ENCODE data around the gene WFIKKN1.

WFIKKN1 gene

DNA sequence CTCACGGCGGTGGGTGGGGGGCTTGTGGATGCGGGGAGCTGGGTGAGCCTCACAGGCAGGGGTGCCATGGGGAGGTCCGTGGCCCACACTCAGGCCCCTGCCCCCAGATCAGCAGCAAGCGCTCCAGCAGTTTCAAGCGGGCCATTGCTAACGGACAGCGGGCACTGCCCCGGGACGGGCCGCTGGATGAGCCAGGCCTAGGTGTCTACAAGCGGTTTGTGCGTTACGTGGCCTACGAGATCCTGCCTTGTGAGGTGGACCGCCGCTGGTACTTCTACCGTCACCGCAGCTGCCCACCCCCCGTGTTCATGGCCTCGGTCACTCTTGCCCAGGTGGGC, 45.7 kb downstream of the WFIKKN1 start:
- H3K9ac ChIP-seq (ENCODE audit: low read length) = no peak overlapping the region
- H3K36me3 ChIP-seq (ENCODE audit: control insufficient read depth, low read depth, low read length) = peaks cover 26% of the 10 kb centered on the region
- peaks cover 9% of the 10 kb centered on the region for H3K4me1 ChIP-seq (ENCODE audit: control insufficient read depth, low read depth, low read length)
- H3K27ac ChIP-seq (ENCODE audit: low read length) = no peak overlapping the region
- H3K27me3 ChIP-seq (ENCODE audit: control insufficient read depth, insufficient read depth, low read length) = no peaks in the 10 kb centered on the region
- H3K4me3 ChIP-seq (ENCODE audit: low read length) = no peak overlapping the region
- H3K9me3 ChIP-seq (ENCODE audit: control insufficient read depth, low read depth, low read length) = no peaks in the 10 kb centered on the region

DNA sequence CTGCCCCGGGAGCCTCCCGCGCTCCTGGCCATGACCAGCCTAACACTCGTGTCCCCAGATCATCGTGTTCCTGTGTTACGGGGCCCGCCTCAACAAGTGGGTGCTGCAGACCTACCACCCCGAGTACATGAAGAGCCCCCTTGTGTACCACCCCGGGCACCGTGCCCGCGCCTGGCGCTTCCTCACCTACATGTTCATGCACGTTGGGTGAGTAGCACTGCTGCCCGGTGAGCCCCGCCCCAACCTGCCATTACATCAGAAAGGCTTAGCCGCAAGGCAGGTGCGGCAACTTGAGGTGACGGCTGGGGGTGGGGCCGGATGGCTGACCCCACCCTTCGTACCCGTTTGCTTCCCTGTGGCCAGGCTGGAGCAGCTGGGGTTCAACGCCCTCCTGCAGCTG, 46.1 kb downstream of the WFIKKN1 start:
- H3K36me3 ChIP-seq (ENCODE audit: control insufficient read depth, low read depth, low read length) = peaks cover 27% of the 10 kb centered on the region
- no peaks in the 10 kb centered on the region for H3K9me3 ChIP-seq (ENCODE audit: control insufficient read depth, low read depth, low read length)
- no peak overlapping the region for H3K9ac ChIP-seq (ENCODE audit: low read length)
- no peaks in the 10 kb centered on the region for H3K27me3 ChIP-seq (ENCODE audit: control insufficient read depth, insufficient read depth, low read length)
- peaks cover 9% of the 10 kb centered on the region for H3K4me1 ChIP-seq (ENCODE audit: control insufficient read depth, low read depth, low read length)
- no peak overlapping the region for H3K4me3 ChIP-seq (ENCODE audit: low read length)
- no peak overlapping the region for H3K27ac ChIP-seq (ENCODE audit: low read length)

DNA sequence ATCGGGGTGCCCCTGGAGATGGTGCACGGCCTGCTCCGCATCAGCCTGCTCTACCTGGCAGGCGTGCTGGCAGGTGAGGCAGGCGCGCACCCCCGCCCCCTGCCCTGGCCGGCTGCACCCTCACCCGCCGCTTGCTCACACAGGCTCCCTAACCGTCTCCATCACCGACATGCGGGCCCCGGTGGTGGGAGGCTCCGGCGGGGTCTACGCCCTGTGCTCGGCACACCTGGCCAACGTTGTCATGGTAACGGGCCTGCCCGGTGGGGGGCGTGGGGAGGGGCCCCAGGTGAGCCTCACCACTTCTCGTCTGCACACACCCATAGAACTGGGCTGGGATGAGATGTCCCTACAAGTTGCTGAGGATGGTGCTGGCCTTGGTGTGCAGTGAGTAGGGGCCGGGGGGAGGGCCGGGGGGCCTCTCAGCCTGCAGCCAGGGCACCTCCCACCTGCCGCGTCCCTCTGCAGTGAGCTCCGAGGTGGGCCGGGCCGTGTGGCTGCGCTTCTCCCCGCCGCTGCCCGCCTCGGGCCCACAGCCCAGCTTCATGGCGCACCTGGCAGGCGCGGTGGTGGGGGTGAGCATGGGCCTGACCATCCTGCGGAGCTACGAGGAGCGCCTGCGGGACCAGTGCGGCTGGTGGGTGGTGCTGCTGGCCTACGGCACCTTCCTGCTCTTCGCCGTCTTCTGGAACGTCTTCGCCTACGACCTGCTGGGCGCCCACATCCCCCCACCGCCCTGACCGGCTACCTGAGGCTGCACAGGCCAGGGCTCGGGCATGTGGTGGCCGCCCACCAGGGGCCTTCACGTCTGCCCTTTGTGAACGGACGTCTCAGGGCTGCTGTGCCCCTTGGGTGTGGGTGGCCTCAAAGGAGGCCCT, 46.8 kb downstream of the WFIKKN1 start:
- peaks cover 9% of the 10 kb centered on the region for H3K4me1 ChIP-seq (ENCODE audit: control insufficient read depth, low read depth, low read length)
- H3K36me3 ChIP-seq (ENCODE audit: control insufficient read depth, low read depth, low read length) = peaks cover 27% of the 10 kb centered on the region
- H3K9me3 ChIP-seq (ENCODE audit: control insufficient read depth, low read depth, low read length) = no peaks in the 10 kb centered on the region
- H3K27ac ChIP-seq (ENCODE audit: low read length) = no peak overlapping the region
- no peaks in the 10 kb centered on the region for H3K27me3 ChIP-seq (ENCODE audit: control insufficient read depth, insufficient read depth, low read length)
- H3K4me3 ChIP-seq (ENCODE audit: low read length) = no peak overlapping the region
- no peak overlapping the region for H3K9ac ChIP-seq (ENCODE audit: low read length)

DNA sequence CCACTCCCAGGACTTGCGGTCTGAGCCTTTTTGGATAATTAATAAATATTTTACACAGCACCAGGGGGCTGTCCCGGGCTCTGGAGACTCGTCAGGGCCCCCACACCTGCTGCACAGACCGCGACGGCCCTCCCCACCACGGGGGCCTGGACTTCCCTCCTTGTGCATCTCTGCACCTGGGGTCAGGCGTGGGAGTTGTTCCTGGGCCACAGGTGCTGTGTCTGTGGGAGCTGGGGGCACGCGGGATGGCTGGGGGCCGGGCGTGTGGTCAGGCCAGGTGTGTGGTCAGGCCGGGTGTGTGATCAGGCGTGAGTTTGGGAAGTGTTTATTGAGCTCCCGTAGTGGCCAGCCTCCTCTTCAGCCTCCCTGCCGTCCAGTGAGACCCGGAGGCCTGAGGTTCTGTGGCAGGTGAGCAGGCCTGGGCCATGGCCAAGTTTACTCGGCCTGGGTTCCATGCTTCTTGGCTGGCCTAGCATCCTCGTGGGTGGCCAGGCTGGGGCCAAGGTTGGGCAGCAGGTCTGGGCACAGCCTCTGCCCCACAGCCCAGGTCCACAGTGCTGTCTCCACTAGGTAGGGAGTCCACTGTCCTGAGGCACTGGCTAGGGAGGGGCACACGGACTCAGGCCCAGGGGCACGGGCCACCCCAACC, 47.5 kb downstream of the WFIKKN1 start:
- no peak overlapping the region for H3K27ac ChIP-seq (ENCODE audit: low read length)
- H3K36me3 ChIP-seq (ENCODE audit: control insufficient read depth, low read depth, low read length) = peaks cover 21% of the 10 kb centered on the region
- H3K4me3 ChIP-seq (ENCODE audit: low read length) = no peak overlapping the region
- peaks cover 9% of the 10 kb centered on the region for H3K4me1 ChIP-seq (ENCODE audit: control insufficient read depth, low read depth, low read length)
- H3K9ac ChIP-seq (ENCODE audit: low read length) = no peak overlapping the region
- no peaks in the 10 kb centered on the region for H3K27me3 ChIP-seq (ENCODE audit: control insufficient read depth, insufficient read depth, low read length)
- no peaks in the 10 kb centered on the region for H3K9me3 ChIP-seq (ENCODE audit: control insufficient read depth, low read depth, low read length)

DNA sequence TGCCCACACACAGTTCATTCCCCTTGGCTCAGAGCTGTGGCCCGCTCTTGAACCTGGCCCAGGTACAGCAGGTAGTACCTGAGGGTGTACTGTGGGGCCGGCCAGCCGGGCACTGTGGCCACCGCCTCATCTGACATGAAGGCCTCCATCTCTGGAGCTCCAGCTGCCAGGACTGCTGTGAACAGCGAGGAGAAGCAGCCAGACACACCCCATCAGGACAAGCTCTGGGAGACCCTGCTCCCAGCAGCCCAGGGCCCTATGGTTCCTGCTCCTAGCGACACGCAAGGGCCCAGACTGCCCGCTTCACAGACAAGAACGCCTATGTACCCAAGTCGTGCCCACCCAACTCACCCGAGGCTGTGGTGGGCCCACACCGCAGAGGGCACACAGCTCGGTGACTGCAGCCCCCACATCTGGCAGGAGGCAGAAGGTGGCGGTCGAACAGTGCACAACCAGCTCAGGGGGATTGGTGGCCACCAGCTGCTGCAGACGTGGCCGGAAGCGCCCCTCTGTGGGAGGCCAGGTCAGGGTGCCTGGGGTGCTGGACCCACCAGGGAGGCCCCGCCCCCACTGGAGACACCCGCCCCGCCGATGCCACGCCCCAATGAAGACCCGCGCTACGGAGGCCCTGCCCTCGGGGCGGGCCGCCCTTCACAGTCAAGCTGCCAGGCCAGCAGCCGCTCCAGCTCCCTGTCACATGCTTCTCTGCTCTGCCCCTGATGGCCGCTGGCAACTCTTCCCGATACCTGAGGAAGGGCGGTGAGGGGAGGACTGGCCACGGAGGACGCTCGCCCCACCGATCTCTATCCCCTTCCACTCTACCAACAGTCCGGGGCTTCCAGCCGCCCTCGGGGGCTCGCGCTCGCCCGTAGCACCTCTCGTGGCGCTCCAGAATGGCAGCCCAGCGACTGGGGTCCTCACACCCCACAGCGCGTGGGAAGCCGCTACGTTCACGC, 48.4 kb downstream of the WFIKKN1 start:
- H3K27ac ChIP-seq (ENCODE audit: low read length) = no peak overlapping the region
- H3K36me3 ChIP-seq (ENCODE audit: control insufficient read depth, low read depth, low read length) = peaks cover 15% of the 10 kb centered on the region
- no peaks in the 10 kb centered on the region for H3K9me3 ChIP-seq (ENCODE audit: control insufficient read depth, low read depth, low read length)
- H3K9ac ChIP-seq (ENCODE audit: low read length) = no peak overlapping the region
- H3K4me3 ChIP-seq (ENCODE audit: low read length) = peak overlapping the region; percentile 48
- peaks cover 9% of the 10 kb centered on the region for H3K4me1 ChIP-seq (ENCODE audit: control insufficient read depth, low read depth, low read length)
- no peaks in the 10 kb centered on the region for H3K27me3 ChIP-seq (ENCODE audit: control insufficient read depth, insufficient read depth, low read length)

DNA sequence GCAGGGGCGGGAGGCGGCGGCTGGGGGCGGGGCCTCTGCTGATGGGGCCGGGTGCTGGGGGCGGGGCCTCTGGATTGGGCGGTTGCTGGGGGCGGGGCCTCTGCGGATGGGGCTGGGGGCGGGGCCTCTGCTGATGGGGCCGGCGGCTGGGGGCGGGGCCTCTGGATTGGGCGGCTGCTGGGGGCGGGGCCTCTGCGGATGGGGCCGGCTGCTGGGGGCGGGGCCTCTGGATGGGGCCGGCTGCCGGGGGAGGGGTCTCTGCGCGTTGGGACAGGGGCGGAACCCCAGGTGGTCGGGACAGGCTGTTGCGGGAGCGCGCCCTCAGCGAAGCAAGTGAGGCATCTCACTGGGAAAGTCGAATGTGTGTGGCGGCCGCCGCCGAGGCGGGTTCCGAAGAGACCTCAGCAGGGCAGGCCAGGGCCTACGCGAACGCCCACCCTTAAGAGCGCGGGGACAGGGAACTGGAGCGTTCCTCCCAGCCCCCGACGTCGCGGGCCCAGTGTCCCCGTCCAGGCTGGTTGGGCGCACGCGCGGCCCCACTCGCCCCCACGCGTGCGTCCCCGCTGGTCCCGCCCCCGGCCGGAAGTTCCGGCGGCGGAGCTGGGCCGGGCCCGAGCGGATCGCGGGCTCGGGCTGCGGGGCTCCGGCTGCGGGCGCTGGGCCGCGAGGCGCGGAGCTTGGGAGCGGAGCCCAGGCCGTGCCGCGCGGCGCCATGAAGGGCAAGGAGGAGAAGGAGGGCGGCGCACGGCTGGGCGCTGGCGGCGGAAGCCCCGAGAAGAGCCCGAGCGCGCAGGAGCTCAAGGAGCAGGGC, 49.2 kb downstream of the WFIKKN1 start, which contains the start of gene STUB1:
Gene STUB1 (plus strand): TSS at position 597 of the 811 bp plus-strand sequence. CDS start 116 bp downstream, at position 713.
- Histone ChIP-seq H3K9ac (ENCODE audit: low read length) (peak within 1 kb of the TSS; percentile 54), H3K4me1 (ENCODE audit: control insufficient read depth, low read depth, low read length) (peaks cover 6% of the 10 kb centered on the region), H3K9me3 (ENCODE audit: control insufficient read depth, low read depth, low read length) (no peaks in the 10 kb centered on the region), H3K27ac (ENCODE audit: low read length) (no peak within 1 kb of the TSS), H3K36me3 (ENCODE audit: control insufficient read depth, low read depth, low read length) (peaks cover 15% of the 10 kb centered on the region), H3K4me3 (ENCODE audit: low read length) (peak within 1 kb of the TSS; percentile 86), H3K27me3 (ENCODE audit: control insufficient read depth, insufficient read depth, low read length) (no peaks in the 10 kb centered on the region)

DNA sequence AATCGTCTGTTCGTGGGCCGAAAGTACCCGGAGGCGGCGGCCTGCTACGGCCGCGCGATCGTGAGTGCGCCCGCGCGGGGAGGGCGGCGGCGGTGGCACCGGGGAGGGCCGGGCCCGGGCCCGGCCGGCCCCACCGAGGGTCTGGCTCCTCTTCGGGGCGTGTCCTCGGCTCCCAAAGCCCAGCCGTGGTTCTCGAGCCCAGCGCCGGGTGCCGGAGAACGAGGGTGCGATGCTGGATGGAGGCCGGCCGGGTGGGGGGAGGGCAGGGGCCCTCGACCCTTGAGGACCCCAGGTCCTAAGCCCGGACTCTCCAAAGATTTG, 49.8 kb downstream of the WFIKKN1 start:
- Histone ChIP-seq H3K27me3 (ENCODE audit: control insufficient read depth, insufficient read depth, low read length) (no peaks in the 10 kb centered on the region), H3K27ac (ENCODE audit: low read length) (no peak overlapping the region), H3K4me3 (ENCODE audit: low read length) (peak overlapping the region; percentile 86), H3K9me3 (ENCODE audit: control insufficient read depth, low read depth, low read length) (no peaks in the 10 kb centered on the region), H3K4me1 (ENCODE audit: control insufficient read depth, low read depth, low read length) (peaks cover 6% of the 10 kb centered on the region), H3K9ac (ENCODE audit: low read length) (peak overlapping the region; percentile 54), H3K36me3 (ENCODE audit: control insufficient read depth, low read depth, low read length) (peaks cover 15% of the 10 kb centered on the region)

DNA sequence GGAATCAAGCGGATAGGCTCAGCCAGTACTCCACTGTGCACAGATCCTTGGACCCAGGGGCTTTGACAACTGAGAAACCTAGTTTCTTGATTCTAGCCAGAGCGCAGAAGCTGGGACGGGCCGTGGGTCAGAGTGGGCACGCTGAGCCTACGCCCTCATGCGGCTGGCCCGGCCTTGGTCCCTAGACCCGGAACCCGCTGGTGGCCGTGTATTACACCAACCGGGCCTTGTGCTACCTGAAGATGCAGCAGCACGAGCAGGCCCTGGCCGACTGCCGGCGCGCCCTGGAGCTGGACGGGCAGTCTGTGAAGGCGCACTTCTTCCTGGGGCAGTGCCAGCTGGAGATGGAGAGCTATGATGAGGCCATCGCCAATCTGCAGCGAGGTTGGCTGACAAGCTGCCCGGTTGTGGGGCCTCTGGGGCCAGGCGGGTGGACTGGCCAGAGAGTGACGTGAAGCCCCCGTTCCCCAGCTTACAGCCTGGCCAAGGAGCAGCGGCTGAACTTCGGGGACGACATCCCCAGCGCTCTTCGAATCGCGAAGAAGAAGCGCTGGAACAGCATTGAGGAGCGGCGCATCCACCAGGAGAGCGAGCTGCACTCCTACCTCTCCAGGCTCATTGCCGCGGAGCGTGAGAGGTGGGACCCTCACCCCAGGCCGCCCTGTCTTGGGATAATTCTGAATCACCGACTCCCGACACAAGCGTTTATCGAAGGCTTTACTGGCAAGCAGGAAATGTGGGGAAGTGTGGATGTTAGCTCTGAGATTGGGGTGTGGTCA, 50.4 kb downstream of the WFIKKN1 start:
- peak overlapping the region; percentile 86 for H3K4me3 ChIP-seq (ENCODE audit: low read length)
- H3K9ac ChIP-seq (ENCODE audit: low read length) = peak overlapping the region; percentile 54
- H3K36me3 ChIP-seq (ENCODE audit: control insufficient read depth, low read depth, low read length) = peaks cover 15% of the 10 kb centered on the region
- H3K4me1 ChIP-seq (ENCODE audit: control insufficient read depth, low read depth, low read length) = peaks cover 6% of the 10 kb centered on the region
- no peaks in the 10 kb centered on the region for H3K9me3 ChIP-seq (ENCODE audit: control insufficient read depth, low read depth, low read length)
- no peak overlapping the region for H3K27ac ChIP-seq (ENCODE audit: low read length)
- H3K27me3 ChIP-seq (ENCODE audit: control insufficient read depth, insufficient read depth, low read length) = no peaks in the 10 kb centered on the region

DNA sequence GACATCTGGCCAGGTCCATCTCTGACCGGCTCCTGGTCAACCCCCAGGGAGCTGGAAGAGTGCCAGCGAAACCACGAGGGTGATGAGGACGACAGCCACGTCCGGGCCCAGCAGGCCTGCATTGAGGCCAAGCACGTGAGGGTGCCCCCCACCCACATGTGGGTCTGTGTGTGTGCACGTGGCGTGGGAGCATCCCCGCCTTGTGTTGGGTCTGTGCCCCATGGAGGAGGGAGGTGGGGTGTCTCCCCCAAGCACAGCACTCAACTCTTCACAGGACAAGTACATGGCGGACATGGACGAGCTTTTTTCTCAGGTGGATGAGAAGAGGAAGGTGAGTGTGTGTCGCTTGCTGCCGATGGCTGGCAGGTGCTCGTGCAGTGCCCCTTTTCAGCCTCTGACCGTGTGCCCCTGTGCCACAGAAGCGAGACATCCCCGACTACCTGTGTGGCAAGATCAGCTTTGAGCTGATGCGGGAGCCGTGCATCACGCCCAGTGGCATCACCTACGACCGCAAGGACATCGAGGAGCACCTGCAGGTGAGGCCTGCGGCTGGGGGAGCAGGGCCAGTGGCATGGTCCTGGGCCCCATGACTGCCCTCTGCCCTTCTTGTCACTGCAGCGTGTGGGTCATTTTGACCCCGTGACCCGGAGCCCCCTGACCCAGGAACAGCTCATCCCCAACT, 51.1 kb downstream of the WFIKKN1 start:
- no peak overlapping the region for H3K4me3 ChIP-seq (ENCODE audit: low read length)
- no peaks in the 10 kb centered on the region for H3K9me3 ChIP-seq (ENCODE audit: control insufficient read depth, low read depth, low read length)
- H3K27me3 ChIP-seq (ENCODE audit: control insufficient read depth, insufficient read depth, low read length) = no peaks in the 10 kb centered on the region
- H3K4me1 ChIP-seq (ENCODE audit: control insufficient read depth, low read depth, low read length) = peaks cover 6% of the 10 kb centered on the region
- H3K36me3 ChIP-seq (ENCODE audit: control insufficient read depth, low read depth, low read length) = peaks cover 15% of the 10 kb centered on the region
- H3K27ac ChIP-seq (ENCODE audit: low read length) = no peak overlapping the region
- H3K9ac ChIP-seq (ENCODE audit: low read length) = no peak overlapping the region
